ENCODE measurements around the gene CABLES2. TPM values are rescaled to one million over a fixed set of nuclear protein-coding genes. Genes with fewer than 3 reads are reported as not detected.

Gene CABLES2
- total RNA-seq, 6 experiments from 2014 or later = 1.4 to 2.9 (median 2.5) TPM

DNA sequence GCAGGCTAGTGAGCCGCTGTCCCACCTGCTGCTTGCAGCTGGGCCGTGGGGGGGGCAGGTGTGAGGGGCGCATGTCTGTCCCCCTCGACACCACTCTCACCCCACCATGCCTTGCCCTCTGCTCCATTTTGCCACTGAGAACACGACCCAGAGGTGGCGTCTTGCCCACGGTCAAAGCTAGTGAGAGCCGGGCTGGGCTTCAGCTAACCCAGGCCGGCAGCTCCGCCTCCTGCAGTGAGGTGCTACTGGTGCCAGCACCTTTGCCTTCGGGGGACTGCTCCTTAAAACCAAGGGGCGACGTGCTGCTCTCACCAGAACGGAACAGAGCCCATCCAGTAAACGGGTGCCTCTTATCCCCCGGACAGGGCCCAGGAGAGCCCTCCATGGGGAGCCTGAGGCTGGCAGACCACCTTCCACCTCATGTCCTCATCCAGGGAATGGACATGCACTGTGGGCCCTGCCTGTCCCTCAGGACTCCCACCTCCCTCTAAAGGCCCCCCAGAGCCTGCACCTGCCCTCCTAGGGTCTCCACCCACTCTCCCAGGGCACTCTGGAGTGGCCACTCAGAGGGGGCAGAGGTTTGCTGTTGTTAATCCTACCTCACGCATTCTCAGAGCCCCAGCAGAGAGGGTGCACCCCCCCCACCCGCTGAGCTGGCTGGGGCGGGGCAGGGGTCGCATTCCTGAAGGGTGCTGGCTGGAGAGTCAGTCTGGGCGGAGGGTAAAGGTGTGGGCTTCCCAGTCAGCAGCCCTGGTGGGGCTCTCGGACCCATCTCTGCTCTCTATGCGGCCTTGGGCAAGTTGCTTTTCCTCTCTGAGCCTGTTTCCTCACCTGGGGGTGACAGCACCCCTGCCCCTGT is 17.4 kb upstream of the CABLES2 start:
- no peak for DNase-seq
- intact Hi-C loops (cut with DNase I) = no loop called here
- Histone ChIP-seq H3K27me3 (no peaks in the 10 kb centered on the region), H3K27ac (no peak overlapping the region), H3K4me1 (no peaks in the 10 kb centered on the region), H3K4me3 (no peak overlapping the region), H3K9me3 (no peaks in the 10 kb centered on the region), H3K36me3 (no peaks in the 10 kb centered on the region)
- ATAC-seq = no peak
- TF ChIP-seq, protein P1, sequence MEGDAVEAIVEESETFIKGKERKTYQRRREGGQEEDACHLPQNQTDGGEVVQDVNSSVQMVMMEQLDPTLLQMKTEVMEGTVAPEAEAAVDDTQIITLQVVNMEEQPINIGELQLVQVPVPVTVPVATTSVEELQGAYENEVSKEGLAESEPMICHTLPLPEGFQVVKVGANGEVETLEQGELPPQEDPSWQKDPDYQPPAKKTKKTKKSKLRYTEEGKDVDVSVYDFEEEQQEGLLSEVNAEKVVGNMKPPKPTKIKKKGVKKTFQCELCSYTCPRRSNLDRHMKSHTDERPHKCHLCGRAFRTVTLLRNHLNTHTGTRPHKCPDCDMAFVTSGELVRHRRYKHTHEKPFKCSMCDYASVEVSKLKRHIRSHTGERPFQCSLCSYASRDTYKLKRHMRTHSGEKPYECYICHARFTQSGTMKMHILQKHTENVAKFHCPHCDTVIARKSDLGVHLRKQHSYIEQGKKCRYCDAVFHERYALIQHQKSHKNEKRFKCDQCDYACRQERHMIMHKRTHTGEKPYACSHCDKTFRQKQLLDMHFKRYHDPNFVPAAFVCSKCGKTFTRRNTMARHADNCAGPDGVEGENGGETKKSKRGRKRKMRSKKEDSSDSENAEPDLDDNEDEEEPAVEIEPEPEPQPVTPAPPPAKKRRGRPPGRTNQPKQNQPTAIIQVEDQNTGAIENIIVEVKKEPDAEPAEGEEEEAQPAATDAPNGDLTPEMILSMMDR (IDR thresholded peaks at IDR 0.05) = no peak
- TF ChIP-seq POLR2A (IDR thresholded peaks at IDR 0.05) = no peak
- WGBS (ENCODE audit: insufficient coverage, low coverage, low lambda C conversion rate, missing lambda C conversion rate) = 29% methylated on average over 4 of the region's 23 CpGs

DNA sequence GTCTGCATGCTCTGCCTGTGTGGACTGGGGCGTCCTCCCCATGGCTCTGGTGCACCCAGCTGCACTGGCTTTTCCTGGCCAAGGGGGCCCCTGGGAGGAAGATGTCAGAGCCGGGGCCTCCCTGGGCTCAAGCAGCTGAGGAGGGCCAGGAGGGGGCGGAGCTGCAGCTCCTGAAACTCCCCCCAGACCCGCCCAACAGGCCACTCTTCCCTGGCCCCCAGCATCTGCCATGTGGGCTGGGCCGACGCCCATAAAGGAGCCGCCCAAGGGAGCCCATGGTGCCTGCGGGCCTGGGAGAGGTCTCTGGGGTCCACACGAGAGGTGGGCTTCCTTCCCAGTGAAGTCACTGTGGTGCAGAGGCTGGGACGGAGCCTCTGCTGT is 16.2 kb upstream of the CABLES2 start:
- WGBS (ENCODE audit: insufficient coverage, low coverage, low lambda C conversion rate, missing lambda C conversion rate) = 7% methylated on average over 2 of the region's 10 CpGs

DNA sequence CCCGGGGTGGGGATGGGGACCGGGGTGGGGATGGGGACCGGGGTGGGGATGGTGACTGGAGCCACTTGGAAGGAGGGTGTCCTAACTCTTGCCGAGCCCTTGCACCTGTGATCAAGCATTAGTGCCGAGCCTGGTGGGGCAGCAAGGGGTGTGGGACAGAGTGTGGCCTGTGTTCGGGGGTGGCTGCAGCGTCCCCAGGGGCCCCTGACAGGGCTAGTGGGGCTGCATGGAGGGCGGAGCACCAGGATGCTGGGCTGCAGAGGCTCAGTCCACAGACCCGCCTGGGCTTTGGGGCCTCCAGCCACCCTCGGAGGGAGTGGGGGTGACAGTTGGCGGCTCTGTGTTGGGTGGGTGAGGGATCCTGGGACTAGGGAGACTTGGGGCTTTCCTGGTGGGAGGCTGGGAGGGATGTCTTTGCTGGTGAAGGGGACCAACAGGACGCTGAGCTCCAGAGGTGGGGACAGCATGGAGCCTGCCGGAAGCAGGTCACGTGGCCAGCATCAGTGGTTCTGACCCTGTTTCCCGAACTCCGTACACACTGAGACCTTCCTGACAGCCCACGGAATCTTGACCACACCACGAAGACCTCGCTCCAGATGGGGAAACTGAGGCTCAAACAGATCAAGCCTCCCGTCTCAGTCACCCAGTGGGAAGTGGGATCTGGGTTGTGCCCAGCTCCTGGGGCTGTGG is 15.7 kb upstream of the CABLES2 start:
- intact Hi-C loops (cut with DNase I) = no loop called here
- no peaks in the 10 kb centered on the region for H3K4me1 ChIP-seq
- no peaks in the 10 kb centered on the region for H3K9me3 ChIP-seq
- H3K4me3 ChIP-seq = no peak overlapping the region
- H3K27me3 ChIP-seq = no peaks in the 10 kb centered on the region
- H3K36me3 ChIP-seq = no peaks in the 10 kb centered on the region
- no peak overlapping the region for H3K27ac ChIP-seq
- ATAC-seq = no peak
- no peak for TF ChIP-seq POLR2A (IDR thresholded peaks at IDR 0.05)
- TF ChIP-seq, protein P1 (IDR thresholded peaks at IDR 0.05) = no peak
- no peak for DNase-seq
- WGBS (ENCODE audit: insufficient coverage, low coverage, low lambda C conversion rate, missing lambda C conversion rate) = 83% methylated on average over 2 of the region's 20 CpGs

More for the DNA sequence above, 16.2 kb upstream of the CABLES2 start:
- Histone ChIP-seq H3K27ac (no peak overlapping the region), H3K36me3 (no peaks in the 10 kb centered on the region), H3K9me3 (no peaks in the 10 kb centered on the region), H3K4me3 (no peak overlapping the region), H3K27me3 (no peaks in the 10 kb centered on the region), H3K4me1 (no peaks in the 10 kb centered on the region)
- intact Hi-C loops (cut with DNase I) = no loop called here
- TF ChIP-seq, protein P1 (IDR thresholded peaks at IDR 0.05) = no peak
- no peak for TF ChIP-seq POLR2A (IDR thresholded peaks at IDR 0.05)
- ATAC-seq = no peak
- no peak for DNase-seq

DNA sequence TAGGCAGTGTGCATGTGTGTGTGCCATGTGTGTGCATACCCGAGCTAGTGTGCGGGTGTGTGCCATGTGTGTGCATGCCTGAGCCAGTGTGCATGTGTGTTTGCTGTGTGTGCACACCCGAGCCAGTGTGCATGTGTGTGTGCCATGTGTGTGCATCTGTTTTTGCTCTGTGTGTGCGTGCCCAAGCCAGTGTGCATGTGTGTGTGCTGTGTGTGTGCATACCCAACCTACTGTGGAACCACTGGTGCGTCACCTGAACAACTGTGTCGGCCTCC is 14.6 kb upstream of the CABLES2 start:
- Histone ChIP-seq H3K27ac (no peak overlapping the region), H3K9me3 (no peaks in the 10 kb centered on the region), H3K36me3 (no peaks in the 10 kb centered on the region), H3K4me3 (no peak overlapping the region), H3K27me3 (no peaks in the 10 kb centered on the region), H3K4me1 (no peaks in the 10 kb centered on the region)
- TF ChIP-seq POLR2A (IDR thresholded peaks at IDR 0.05) = no peak
- ATAC-seq = no peak
- WGBS (ENCODE audit: insufficient coverage, low coverage, low lambda C conversion rate, missing lambda C conversion rate) = 80% methylated on average over 1 of the region's 6 CpGs
- intact Hi-C loops (cut with DNase I) = no loop called here
- no peak for DNase-seq
